MG63 (cell line): Measurements from ENCODE around the gene GPR27. TPM values are rescaled to one million over a fixed set of nuclear protein-coding genes. Genes with fewer than 3 reads are reported as not detected.

Experiments used
- DNase-seq: peaks from one replicate; pipeline ENCODE4 v3.0.0-alpha.2; 2020
- H3K27me3 ChIP-seq: fragments of 250-450 bp; sonication (Bioruptor Pico); 2 replicates; pipeline ENCODE4 v1.5.1; 2020; ENCODE audit warnings: mild to moderate bottlenecking, moderate library complexity
- H3K36me3 ChIP-seq: fragments of 250-450 bp; sonication (Bioruptor Pico); 2 replicates; pipeline ENCODE4 v1.5.1; 2020; ENCODE audit warnings: mild to moderate bottlenecking, moderate library complexity
- H3K4me3 ChIP-seq: fragments of 250-450 bp; sonication (Bioruptor Pico); 2 replicates; pipeline ENCODE4 v1.5.1; 2020; ENCODE audit warnings: mild to moderate bottlenecking, moderate library complexity
- H3K9me3 ChIP-seq: fragments of 250-450 bp; sonication (Bioruptor Pico); 2 replicates; pipeline ENCODE4 v1.5.1; 2020; ENCODE audit warnings: mild to moderate bottlenecking, moderate library complexity
- total RNA-seq: library from RNA; depleted of rRNA; stranded (reverse); fragments of >200 nt; shearing (Covaris generic); gene quantifications from 2 replicates; pipeline ENCODE4 v1.2.3, GENCODE V29; 2014; ENCODE audit warnings: low replicate concordance; rRNA removed

GPR27 gene
- total RNA-seq, 1 experiment from 2014 or later: 7.0 TPM

DNA sequence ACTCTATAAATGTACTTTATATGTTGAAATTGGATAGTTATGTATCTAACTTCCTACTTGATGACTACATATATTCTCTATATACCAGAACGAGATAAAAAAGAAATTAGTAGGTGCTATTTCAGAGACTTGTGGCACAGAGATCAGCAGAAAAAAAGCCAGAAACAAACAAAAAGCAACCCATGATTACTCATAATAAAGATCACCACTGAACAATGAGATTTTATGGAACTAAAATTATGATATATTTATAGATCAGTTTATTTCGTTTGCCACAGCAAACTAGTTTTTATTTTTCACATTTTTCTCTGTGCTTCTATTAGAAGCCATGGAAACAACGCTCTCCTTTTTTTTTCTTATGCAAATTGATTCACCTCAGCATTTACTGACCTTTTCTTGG lies 46.4 kb downstream of the GPR27 start:
- no peak overlapping the region for H3K4me3 ChIP-seq
- peaks cover 10% of the 10 kb centered on the region for H3K27me3 ChIP-seq
- H3K9me3 ChIP-seq: no peaks in the 10 kb centered on the region
- DNase-seq: no peak
- H3K36me3 ChIP-seq: no peaks in the 10 kb centered on the region

GRCh38 chr3:71801986-71802385 lies 48.3 kb downstream of the GPR27 start:
- DNase-seq: no peak
- no peak overlapping the region for H3K4me3 ChIP-seq
- peaks cover 10% of the 10 kb centered on the region for H3K27me3 ChIP-seq
- H3K36me3 ChIP-seq: no peaks in the 10 kb centered on the region
- no peaks in the 10 kb centered on the region for H3K9me3 ChIP-seq

DNA sequence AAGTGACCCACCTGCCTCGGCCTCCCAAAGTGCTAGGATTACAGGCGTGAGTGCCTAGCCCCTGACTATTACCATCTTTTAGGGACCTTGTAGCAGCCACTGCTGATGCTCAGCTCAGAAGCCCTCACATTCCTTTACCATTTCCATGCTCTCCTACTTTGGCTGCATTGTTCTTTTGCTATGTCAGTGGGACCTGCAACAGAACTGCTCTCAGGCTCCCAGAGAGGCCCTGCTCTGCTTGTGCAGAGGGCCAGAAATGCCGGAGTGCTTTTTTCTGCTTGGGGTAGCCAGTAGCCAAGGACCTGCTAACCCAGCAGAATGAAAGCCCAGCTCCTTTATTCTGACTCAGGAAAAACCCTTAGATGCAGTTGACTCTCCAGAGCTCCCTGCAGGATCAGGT lies 49.6 kb downstream of the GPR27 start:
- Histone ChIP-seq H3K27me3 (peaks cover 10% of the 10 kb centered on the region), H3K9me3 (no peaks in the 10 kb centered on the region), H3K36me3 (no peaks in the 10 kb centered on the region), H3K4me3 (no peak overlapping the region)
- DNase-seq: no peak

DNA sequence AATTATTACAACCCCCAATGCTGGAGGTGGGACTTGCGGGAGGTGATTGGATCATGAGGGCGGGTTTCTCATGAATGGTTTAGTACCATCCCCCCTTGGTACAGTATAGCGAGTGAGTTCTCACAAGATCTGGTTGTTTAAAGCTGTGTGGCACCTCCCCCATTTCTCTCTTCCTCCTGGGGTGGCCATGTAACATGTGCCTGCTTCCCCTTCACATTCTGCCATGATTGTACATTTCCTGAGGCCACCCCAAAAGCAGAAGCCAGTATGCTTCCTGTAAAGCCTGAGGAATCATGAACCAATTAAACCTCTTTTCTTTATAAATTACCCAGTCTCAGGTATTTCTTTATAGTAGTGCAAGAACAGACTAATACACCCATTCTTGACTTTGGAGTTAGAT lies 51.5 kb downstream of the GPR27 start:
- Histone ChIP-seq H3K27me3 (peaks cover under 1% of the 10 kb centered on the region; the same call in 1 of the 2 replicates), H3K36me3 (no peaks in the 10 kb centered on the region), H3K4me3 (no peak overlapping the region), H3K9me3 (no peaks in the 10 kb centered on the region)
- DNase-seq: no peak

DNA sequence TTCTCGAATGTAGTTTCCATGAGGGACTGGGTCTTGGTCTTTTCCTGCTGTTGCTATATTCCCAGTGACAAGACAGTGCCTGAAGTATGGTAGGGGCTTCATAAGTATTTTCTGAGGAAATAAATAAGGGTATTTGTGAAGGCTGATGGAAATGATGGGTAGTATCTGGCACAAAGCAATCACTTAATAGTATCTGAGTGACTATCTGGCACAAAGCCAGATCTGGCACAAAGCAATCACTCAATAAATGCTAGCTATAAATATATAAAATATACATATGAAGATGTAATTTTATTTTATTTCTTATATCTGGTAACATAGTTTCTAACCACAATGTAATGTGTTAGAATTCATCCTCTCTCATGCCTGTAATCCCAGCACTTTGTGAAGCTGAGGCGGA lies 52.0 kb downstream of the GPR27 start:
- H3K9me3 ChIP-seq: no peaks in the 10 kb centered on the region
- no peak overlapping the region for H3K4me3 ChIP-seq
- no peaks in the 10 kb centered on the region for H3K36me3 ChIP-seq
- no peak for DNase-seq
- no peaks in the 10 kb centered on the region for H3K27me3 ChIP-seq

Other genes with a start within 250 kb of the GPR27 start
- gene FOXP1, start 170.1 kb upstream of the GPR27 start, total RNA-seq: 14.4 and 15.0 TPM in 2 replicates
- 2.9 and 4.4 TPM in 2 replicates for gene EIF4E3, start 28.5 kb upstream of the GPR27 start, total RNA-seq
- not detected in 2 replicates for gene PROK2, start 31.3 kb downstream of the GPR27 start, total RNA-seq